NCI-H1694 treated with DMSO at 0.1 percent for 48 hours (cell line): Measurements from ENCODE around the gene ANKRD28.
"Not testable (repeated sequence)": the region's sequence is repeated elsewhere in the genome, so short reads cannot be mapped to it uniquely, and the experiment has no call there.

Experiments
- DNase-seq: peaks from one replicate; lab custom pipeline; 2025; lab: John Stamatoyannopoulos, UW

ANKRD28 gene

GRCh38 chr3:15771444-15771843 is 26.3 kb downstream of the ANKRD28 start:
- DNase-seq: no peak

GRCh38 chr3:15769256-15769915 is 28.4 kb downstream of the ANKRD28 start:
- no peak for DNase-seq

GRCh38 chr3:15768421-15769255 is 29.1 kb downstream of the ANKRD28 start:
- no peak for DNase-seq

GRCh38 chr3:15766406-15766805 is 31.4 kb downstream of the ANKRD28 start:
- DNase-seq: no peak

DNA sequence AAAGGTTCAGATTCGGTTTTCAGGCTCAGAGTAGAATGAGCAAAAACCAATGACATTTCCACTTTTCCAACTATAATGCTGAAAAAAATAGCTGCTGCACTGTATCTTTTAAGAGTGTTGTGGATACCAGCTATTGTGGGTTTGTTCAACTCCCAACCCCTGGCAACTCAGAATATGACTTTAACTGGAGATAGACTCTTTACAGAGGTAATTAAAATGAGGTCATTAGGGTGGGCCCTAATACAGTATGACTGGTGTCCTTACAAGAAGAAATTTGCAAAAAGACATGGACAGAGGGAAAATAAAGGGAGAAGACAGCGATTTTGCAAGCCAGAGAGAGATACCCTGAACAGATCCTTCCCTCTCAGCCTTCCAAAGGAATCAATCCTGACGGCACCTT is 39.5 kb downstream of the ANKRD28 start:
- DNase-seq: no peak

DNA sequence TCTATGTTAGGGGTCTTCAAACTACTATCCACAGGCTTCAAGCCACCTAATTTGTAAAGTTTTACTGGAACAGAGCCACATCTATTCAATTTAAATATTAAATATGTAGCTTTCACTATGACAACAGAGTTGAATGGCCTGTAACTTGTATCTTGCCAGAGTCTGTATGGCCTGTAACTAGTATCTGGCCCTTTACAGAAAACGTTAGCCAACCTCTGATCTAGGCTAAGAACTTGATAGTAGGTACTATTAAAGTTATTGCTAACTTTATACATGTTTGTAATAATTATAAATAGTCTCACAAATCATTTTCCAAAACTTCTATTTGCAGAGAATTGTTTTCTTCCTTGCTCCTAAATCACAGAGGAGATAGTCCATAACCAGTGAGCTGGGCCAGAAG is 40.0 kb downstream of the ANKRD28 start:
- DNase-seq: no peak

- no peak for DNase-seq
These were observed 41.3 kb downstream of the ANKRD28 start for GRCh38 chr3:15756505-15756904.

- DNase-seq: no peak
These were observed 42.0 kb downstream of the ANKRD28 start for GRCh38 chr3:15755780-15756179.

- DNase-seq: no peak
These were observed 42.6 kb downstream of the ANKRD28 start for GRCh38 chr3:15755181-15755580.

GRCh38 chr3:15754047-15754446 is 43.7 kb downstream of the ANKRD28 start:
- DNase-seq: no peak

- DNase-seq: no peak
These were observed 44.6 kb downstream of the ANKRD28 start for GRCh38 chr3:15753056-15753710.

DNA sequence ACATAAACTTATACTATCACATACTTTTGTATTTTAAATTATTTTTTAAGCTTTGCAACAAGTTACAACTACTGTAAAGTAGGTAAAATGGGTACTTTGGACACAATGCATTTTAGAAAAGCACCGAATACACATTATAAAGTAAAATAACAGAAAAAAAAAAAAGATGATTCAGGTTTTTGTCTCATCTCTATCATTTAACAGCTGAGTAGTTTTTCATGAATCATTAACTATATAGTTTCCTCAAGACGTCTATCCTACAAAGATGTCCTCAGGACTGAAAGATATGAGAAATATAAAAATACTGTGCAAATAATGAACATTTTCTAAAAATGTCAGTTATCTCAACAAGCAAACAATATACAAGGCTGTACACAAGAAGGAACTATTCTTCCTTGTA is 46.9 kb downstream of the ANKRD28 start:
- no peak for DNase-seq

DNA sequence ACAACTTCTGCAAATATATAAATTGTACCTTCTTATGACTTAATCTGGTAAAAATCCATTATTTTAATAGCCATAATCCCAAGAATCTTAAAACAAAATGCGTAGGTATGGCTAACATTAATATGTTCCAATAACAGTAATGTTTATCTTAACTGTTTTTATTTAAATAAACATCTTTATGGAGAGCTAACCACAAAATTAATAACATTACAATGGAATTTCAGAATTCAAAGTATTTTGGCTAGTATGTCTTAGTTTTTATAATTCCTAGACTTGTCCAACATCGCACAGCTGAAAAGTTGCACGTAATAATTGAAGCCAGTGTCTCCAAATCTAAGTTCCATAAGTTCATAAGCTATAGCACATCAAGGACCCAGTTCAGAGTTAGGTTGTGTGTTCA is 47.6 kb downstream of the ANKRD28 start:
- DNase-seq: no peak

GRCh38 chr3:15745896-15746295 is 51.9 kb downstream of the ANKRD28 start:
- DNase-seq: not testable (repeated sequence)

DNA sequence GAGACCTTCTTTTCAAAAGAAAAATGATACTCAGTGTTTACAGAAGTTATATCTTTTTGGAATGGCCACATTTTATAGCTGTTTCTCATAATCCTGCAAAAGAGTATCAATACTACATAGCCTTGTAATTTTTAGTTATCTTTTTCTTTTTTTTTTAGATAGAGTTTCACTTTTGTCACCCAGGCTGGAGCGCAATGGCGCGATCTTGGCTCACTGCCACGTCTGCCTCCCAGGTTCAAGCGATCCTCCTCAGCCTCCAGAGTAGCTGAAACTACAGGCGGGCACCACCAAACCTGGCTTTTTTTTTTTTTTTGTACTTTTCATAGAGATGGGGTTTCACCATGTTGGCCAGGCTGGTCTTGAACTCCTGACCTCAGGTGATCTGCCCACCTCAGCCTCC is 53.6 kb downstream of the ANKRD28 start:
- DNase-seq: no peak

GRCh38 chr3:15743587-15744009 is 54.2 kb downstream of the ANKRD28 start:
- DNase-seq: no peak

GRCh38 chr3:15742236-15742635 is 55.5 kb downstream of the ANKRD28 start:
- DNase-seq: not testable (repeated sequence)

GRCh38 chr3:15738616-15739005 is 59.2 kb downstream of the ANKRD28 start:
- not testable (repeated sequence) for DNase-seq

GRCh38 chr3:15731024-15731423 is 66.8 kb downstream of the ANKRD28 start:
- DNase-seq: no peak

DNA sequence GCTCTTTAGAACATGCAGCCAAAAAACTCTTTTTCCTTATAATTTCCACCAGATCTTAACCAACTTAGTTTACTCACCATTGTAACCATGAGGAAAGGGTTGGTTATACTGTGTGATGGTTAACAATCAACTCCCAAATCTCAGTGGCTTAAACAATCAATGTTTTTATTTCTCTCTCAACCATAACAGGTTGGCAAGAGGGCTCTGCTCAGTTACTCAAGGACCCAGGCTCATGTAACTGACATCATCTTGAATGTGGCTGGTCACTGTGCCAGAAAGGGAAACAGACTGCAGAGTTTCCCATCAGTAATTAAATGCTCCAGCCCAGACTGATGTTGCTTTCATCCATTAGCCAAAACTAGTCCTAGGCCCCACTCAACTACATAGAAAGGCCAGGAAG is 69.0 kb downstream of the ANKRD28 start:
- no peak for DNase-seq

GRCh38 chr3:15726881-15727280 is 70.9 kb downstream of the ANKRD28 start:
- no peak for DNase-seq

GRCh38 chr3:15726043-15726442 is 71.7 kb downstream of the ANKRD28 start:
- no peak for DNase-seq

DNA sequence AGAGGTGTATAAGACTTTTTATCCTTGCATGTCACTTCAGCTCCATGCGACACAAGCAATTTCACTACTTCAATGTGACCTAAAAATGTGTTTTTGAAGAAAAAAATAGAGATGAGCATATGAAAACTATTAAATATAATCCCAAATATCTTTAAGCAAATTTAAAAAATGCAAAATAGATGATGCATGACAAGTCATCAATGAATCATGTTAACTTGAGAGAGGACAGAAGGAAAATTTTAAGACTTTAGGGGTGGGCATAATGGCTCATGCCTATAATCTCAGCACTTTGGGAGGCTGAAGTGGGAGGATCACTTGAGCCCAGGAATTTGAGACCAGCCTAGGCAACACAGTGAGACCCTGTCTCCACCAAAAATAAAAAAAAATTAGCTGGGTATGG is 73.3 kb downstream of the ANKRD28 start:
- no peak for DNase-seq
